ENCODE data around the gene MPV17L2.

DNA sequence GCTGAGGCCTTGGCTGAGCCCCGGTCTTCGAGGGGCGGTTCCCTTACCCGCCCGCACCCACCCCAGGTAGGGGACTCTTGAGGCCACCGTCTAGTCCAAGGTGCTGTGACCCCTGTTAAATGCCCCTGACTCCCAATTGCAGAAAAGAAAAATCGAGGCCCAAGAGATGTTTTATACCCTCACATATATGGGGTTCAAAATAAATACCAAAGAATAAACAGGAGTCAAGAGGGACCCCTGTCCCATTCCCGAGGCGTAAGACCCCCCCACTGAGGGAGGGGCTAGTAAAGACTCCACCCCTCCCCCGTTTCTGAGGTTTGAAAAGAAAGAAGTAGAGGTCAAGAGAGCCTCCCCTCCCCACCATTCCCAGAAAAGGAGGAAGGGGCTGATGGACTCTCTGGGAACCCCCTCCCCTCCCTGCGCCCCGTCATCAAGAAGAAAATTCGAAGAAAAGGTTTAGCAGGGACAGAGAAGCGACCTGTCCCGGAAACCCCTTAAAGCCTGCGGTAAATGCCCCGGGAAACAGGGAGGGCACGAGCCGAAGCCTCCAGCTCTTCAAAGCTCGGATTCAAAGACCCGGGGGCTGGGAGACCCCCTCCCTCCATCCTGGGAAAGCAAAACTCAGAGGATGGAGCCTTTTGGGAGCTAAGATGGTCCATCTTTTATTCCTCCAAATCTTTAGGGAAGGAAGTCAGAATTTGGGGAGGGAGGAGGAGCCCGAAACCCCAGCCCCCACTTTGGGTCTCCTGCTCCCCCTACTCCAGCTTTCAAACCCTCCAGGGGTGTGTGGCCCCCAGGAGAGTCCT, 11.6 kb downstream of the MPV17L2 start:
- TF ChIP-seq YY1 (IDR thresholded peaks at IDR 0.05): no peak
- TF ChIP-seq CTCF (IDR thresholded peaks at IDR 0.05; ENCODE audit: low read depth, low read length, missing input control): no peak
- TF ChIP-seq RAD21 (IDR thresholded peaks at IDR 0.05): no peak
